CD4-positive, alpha-beta T cell treated with Interferon alpha-2 for 1 hour (primary cell): ENCODE results near the gene NLRP10.

Experiments
- DNase-seq, 2 donors: peaks; one replicate each; pipeline ENCODE4 v3.0.0-alpha.2; 2020 to 2022

Gene NLRP10

GRCh38 chr11:7971846-7972245 is 6.6 kb upstream of the NLRP10 start:
- DNase-seq, result no peak

- no peak for DNase-seq
These were observed 4.8 kb upstream of the NLRP10 start for GRCh38 chr11:7969756-7970646.

GRCh38 chr11:7968686-7969085 is 3.4 kb upstream of the NLRP10 start:
- DNase-seq, result no peak

- DNase-seq, result no peak
These were observed 2.6 kb upstream of the NLRP10 start for GRCh38 chr11:7967826-7968225.

GRCh38 chr11:7967097-7967496 is 1.9 kb upstream of the NLRP10 start:
- no peak for DNase-seq

GRCh38 chr11:7964873-7965272 is 374 bp downstream of the NLRP10 start:
- DNase-seq, result no peak

- no peak for DNase-seq
These were observed 986 bp downstream of the NLRP10 start for GRCh38 chr11:7964261-7964660.

- DNase-seq, result no peak
These were observed 10.1 kb downstream of the NLRP10 start for GRCh38 chr11:7955191-7955590.

- DNase-seq, result no peak
These were observed 15.3 kb downstream of the NLRP10 start for GRCh38 chr11:7949934-7950333.

- DNase-seq, result no peak
These were observed 21.1 kb downstream of the NLRP10 start for GRCh38 chr11:7944123-7944522.

GRCh38 chr11:7941608-7942007 is 23.6 kb downstream of the NLRP10 start, which contains the start of gene OR10A3:
Gene OR10A3, minus strand, starts transcription at chr11:7941708. Its CDS starts 2,188 bp downstream, at chr11:7939520.
- no peak for DNase-seq

GRCh38 chr11:7941146-7941545 is 24.1 kb downstream of the NLRP10 start:
- DNase-seq, result no peak

- no peak for DNase-seq
These were observed 28.6 kb downstream of the NLRP10 start for GRCh38 chr11:7936615-7937014.

- no peak for DNase-seq
These were observed 34.1 kb downstream of the NLRP10 start, which contains the start of gene OR10A6 for GRCh38 chr11:7931168-7931567. Gene OR10A6, minus strand, starts transcription at chr11:7931268. Its CDS starts 2,606 bp downstream, at chr11:7928662.

GRCh38 chr11:7927635-7928034 is 37.6 kb downstream of the NLRP10 start:
- no peak for DNase-seq

GRCh38 chr11:7924536-7924935 is 40.7 kb downstream of the NLRP10 start:
- DNase-seq, result no peak

GRCh38 chr11:7918141-7918540 is 47.1 kb downstream of the NLRP10 start:
- DNase-seq, result no peak
